ENCODE results near the gene KRTAP10-1.

The KRTAP10-1 gene

GRCh38 chr21:44530903-44531605 lies 8.9 kb downstream of the KRTAP10-1 start:
- no peak for TF ChIP-seq GATA2 (IDR thresholded peaks at IDR 0.05; ENCODE audit: low read depth, low read length)
- no peak for TF ChIP-seq GATA3 (IDR thresholded peaks at IDR 0.05; ENCODE audit: low read depth, low read length)

GRCh38 chr21:44530221-44530902 lies 9.6 kb downstream of the KRTAP10-1 start:
- TF ChIP-seq GATA2 (IDR thresholded peaks at IDR 0.05; ENCODE audit: low read depth, low read length) (no peak), GATA3 (IDR thresholded peaks at IDR 0.05; ENCODE audit: low read depth, low read length) (no peak)

GRCh38 chr21:44529503-44530125 lies 10.4 kb downstream of the KRTAP10-1 start:
- TF ChIP-seq GATA3 (IDR thresholded peaks at IDR 0.05; ENCODE audit: low read depth, low read length) = no peak
- TF ChIP-seq GATA2 (IDR thresholded peaks at IDR 0.05; ENCODE audit: low read depth, low read length) = no peak

- TF ChIP-seq GATA3 (IDR thresholded peaks at IDR 0.05; ENCODE audit: low read depth, low read length) (no peak), GATA2 (IDR thresholded peaks at IDR 0.05; ENCODE audit: low read depth, low read length) (no peak)
Observed at GRCh38 chr21:44529011-44529421, 11.0 kb downstream of the KRTAP10-1 start.

- TF ChIP-seq GATA3 (IDR thresholded peaks at IDR 0.05; ENCODE audit: low read depth, low read length) (no peak), GATA2 (IDR thresholded peaks at IDR 0.05; ENCODE audit: low read depth, low read length) (no peak)
Observed at GRCh38 chr21:44528634-44528995, 11.4 kb downstream of the KRTAP10-1 start.

GRCh38 chr21:44527983-44528633 lies 11.9 kb downstream of the KRTAP10-1 start:
- TF ChIP-seq GATA2 (IDR thresholded peaks at IDR 0.05; ENCODE audit: low read depth, low read length) (no peak), GATA3 (IDR thresholded peaks at IDR 0.05; ENCODE audit: low read depth, low read length) (no peak)

- no peak for TF ChIP-seq GATA3 (IDR thresholded peaks at IDR 0.05; ENCODE audit: low read depth, low read length)
- no peak for TF ChIP-seq GATA2 (IDR thresholded peaks at IDR 0.05; ENCODE audit: low read depth, low read length)
Observed at GRCh38 chr21:44527156-44527982, 12.6 kb downstream of the KRTAP10-1 start.

- TF ChIP-seq GATA2 (IDR thresholded peaks at IDR 0.05; ENCODE audit: low read depth, low read length) (no peak), GATA3 (IDR thresholded peaks at IDR 0.05; ENCODE audit: low read depth, low read length) (no peak)
Observed at GRCh38 chr21:44526096-44526997, 13.6 kb downstream of the KRTAP10-1 start.

- TF ChIP-seq GATA3 (IDR thresholded peaks at IDR 0.05; ENCODE audit: low read depth, low read length) (no peak), GATA2 (IDR thresholded peaks at IDR 0.05; ENCODE audit: low read depth, low read length) (no peak)
Observed at GRCh38 chr21:44525391-44526095, 14.5 kb downstream of the KRTAP10-1 start.

- TF ChIP-seq GATA2 (IDR thresholded peaks at IDR 0.05; ENCODE audit: low read depth, low read length) = no peak
- no peak for TF ChIP-seq GATA3 (IDR thresholded peaks at IDR 0.05; ENCODE audit: low read depth, low read length)
Observed at GRCh38 chr21:44524414-44525371, 15.3 kb downstream of the KRTAP10-1 start.
